Measurements from ENCODE around the gene RFX3.

DNA sequence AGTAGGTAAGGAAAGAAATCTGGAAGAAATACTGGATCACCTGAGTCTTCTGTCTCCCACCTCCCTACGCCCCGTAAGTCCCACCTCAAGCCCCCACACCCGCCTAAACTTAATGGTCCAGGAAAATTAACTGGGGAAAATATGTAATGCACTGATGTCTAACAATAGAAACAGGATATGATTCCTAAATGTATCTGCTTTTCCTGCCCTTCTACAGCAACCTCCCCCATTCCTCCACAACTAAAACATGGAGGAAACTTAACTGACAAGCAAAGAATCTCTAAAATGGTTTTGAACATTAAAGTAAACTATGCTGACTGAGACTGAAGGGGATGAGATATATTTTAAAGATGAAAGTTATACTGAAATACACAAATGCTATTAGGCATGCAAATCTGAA is 10.4 kb downstream of the RFX3 start:
- TF ChIP-seq, protein P1, sequence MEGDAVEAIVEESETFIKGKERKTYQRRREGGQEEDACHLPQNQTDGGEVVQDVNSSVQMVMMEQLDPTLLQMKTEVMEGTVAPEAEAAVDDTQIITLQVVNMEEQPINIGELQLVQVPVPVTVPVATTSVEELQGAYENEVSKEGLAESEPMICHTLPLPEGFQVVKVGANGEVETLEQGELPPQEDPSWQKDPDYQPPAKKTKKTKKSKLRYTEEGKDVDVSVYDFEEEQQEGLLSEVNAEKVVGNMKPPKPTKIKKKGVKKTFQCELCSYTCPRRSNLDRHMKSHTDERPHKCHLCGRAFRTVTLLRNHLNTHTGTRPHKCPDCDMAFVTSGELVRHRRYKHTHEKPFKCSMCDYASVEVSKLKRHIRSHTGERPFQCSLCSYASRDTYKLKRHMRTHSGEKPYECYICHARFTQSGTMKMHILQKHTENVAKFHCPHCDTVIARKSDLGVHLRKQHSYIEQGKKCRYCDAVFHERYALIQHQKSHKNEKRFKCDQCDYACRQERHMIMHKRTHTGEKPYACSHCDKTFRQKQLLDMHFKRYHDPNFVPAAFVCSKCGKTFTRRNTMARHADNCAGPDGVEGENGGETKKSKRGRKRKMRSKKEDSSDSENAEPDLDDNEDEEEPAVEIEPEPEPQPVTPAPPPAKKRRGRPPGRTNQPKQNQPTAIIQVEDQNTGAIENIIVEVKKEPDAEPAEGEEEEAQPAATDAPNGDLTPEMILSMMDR (IDR thresholded peaks at IDR 0.05; ENCODE audit: insufficient read depth, low read depth, low read length) = no peak
- TF ChIP-seq EZH2 (IDR thresholded peaks at IDR 0.05; ENCODE audit: insufficient read depth, low read length) = no peak

Measured in astrocyte (in vitro differentiated cells and primary cell).